GM12872 (cell line): ENCODE results near the gene CCDC169.

Source experiments
- TF ChIP-seq, protein P1 (sequence below): IDR thresholded peaks from 3 replicates; pipeline ENCODE4 v1.5.1; 2011; ENCODE audit warnings: low read depth, mild to moderate bottlenecking, low read length, moderate library complexity; ENCODE audit not compliant: insufficient read depth

Gene CCDC169

GRCh38 chr13:36328821-36329220 lies 31.2 kb upstream of the CCDC169 start:
- TF ChIP-seq, protein P1, sequence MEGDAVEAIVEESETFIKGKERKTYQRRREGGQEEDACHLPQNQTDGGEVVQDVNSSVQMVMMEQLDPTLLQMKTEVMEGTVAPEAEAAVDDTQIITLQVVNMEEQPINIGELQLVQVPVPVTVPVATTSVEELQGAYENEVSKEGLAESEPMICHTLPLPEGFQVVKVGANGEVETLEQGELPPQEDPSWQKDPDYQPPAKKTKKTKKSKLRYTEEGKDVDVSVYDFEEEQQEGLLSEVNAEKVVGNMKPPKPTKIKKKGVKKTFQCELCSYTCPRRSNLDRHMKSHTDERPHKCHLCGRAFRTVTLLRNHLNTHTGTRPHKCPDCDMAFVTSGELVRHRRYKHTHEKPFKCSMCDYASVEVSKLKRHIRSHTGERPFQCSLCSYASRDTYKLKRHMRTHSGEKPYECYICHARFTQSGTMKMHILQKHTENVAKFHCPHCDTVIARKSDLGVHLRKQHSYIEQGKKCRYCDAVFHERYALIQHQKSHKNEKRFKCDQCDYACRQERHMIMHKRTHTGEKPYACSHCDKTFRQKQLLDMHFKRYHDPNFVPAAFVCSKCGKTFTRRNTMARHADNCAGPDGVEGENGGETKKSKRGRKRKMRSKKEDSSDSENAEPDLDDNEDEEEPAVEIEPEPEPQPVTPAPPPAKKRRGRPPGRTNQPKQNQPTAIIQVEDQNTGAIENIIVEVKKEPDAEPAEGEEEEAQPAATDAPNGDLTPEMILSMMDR = no peak

- TF ChIP-seq, protein P1 = no peak
These were observed 28.3 kb upstream of the CCDC169 start for GRCh38 chr13:36325912-36326311.

DNA sequence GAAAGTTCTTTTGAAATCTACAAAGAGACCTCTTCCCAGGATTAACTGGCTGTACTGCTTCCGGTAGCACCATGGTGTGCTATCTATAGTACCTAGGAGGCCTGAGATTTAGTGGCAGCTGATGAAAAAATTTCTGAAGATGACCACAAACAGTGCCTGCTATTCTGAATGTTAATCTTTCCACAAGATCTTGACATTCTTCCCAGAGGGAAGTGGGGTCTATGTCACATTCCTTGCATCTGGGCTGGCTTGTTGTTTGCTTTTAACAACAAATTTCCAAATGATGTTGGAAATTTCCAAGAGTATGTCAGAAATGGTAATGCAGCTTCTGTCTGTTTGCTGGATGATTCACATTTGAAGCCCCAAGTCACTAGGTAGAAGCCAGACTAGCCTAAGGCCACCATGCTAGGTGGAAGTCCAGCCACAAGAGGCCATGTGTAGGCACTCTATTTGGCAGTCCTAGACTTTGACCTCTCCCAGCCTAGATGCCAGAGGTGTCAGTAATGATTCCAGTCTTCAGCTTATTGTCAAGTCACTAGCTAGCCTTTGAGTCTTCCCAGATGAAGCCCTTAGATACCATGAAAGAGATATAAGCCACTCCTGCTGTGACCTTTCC lies 26.4 kb upstream of the CCDC169 start:
- TF ChIP-seq, protein P1 = no peak

DNA sequence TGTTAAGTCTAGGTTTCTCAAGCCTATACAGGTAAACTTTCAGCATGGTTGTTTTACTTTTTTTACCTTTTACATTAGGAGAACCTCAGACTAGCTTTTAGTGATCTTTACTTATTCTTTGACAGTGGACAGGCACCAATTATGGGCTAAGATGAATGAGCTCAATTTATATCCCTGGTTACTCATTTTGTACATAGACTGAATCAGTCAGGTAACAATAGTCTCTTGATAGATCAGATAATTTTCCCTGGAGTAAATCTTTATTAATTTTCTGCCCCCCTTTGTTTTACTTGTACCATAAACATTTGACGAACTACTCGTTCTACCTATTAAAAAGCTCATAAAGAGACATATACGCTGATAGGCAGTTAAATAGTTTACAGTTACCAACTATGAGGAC lies 25.8 kb upstream of the CCDC169 start:
- TF ChIP-seq, protein P1 = no peak

DNA sequence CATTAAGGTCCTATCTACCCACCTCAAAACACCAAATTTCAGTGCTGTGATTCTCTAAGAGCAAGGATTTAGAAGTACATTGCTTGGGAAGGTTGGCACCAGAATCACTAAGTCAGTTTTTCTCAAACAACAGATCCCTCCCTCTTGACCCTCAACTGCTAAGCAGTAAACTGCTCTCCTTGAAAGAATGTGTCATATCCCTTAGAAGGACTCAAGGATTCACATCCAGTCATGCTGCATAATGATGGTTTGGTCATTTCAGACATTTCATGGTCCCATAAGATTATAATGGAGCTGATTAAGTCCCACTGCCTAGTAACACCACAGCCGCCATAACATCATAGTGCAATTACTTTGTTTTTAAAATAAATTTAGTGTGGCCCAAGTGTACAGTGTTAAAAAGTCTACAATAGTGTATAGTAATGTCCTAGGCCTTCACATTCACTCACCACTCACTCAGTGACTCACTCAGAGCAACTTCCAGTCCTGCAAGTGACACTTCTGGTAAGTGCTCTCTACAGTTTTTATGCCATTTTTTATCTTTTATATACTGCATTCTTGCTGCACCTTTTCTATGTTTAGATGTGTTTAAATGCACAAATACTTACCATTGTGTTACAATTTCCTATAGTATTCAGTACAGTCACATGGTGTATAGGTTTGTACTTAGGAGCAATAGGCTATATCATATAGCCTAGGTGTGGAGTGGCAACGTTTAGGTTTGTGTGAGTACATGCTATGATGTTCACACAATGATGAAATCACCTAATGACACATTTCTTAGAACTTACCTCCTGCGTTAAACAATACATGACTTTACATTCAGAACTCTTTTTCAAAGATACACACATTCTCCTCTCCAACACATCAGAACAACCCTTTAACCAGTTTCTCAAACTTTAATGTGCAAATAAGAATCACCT lies 15.7 kb upstream of the CCDC169 start:
- TF ChIP-seq, protein P1 = no peak

DNA sequence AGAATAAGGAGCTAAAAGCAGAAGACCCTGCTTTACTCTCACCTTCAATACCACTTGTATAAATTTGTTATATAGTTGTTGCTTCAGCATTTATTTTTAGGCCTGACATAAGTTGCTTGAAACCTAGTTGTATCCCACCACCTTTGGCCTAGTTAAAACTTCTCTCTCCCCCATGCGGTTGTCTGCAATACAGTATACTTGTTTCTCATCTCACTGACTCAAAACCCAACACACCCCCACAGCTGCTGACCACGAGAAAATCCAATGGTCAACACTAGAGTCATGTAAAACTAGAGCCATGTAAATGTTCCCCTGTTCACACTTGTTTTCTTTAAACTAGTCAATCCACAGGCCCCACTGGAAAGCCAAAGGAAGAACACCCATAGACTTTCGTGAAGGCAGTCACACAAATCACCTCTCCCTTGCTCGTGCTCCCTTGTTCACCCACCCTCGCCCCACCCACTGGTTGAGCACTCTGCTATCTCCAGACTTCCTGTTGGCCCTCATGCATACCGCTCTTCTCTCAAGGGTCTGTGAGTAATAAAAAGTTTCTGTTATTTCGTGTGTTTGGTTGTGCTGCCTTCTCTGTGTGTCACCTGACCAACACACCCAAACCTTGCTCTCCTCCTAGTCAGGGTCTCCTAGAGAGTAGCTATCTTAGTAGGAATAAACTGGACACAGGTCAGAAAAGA lies 12.9 kb upstream of the CCDC169 start:
- TF ChIP-seq, protein P1 = no peak

GRCh38 chr13:36302289-36302688 lies 4.7 kb upstream of the CCDC169 start:
- TF ChIP-seq, protein P1 = no peak
